GM21515 (cell line): ENCODE results near the gene ANKRD30B.
"Not testable (repeated sequence)": the region's sequence is repeated elsewhere in the genome, so short reads cannot be mapped to it uniquely, and the experiment has no call there.

Experiments used
- ATAC-seq: cut with Tn5 transposase; IDR thresholded peaks from one replicate; pipeline ENCODE4 v1.9.1; 2021; ENCODE audit not compliant: unreplicated experiment

The ANKRD30B gene, protein sequence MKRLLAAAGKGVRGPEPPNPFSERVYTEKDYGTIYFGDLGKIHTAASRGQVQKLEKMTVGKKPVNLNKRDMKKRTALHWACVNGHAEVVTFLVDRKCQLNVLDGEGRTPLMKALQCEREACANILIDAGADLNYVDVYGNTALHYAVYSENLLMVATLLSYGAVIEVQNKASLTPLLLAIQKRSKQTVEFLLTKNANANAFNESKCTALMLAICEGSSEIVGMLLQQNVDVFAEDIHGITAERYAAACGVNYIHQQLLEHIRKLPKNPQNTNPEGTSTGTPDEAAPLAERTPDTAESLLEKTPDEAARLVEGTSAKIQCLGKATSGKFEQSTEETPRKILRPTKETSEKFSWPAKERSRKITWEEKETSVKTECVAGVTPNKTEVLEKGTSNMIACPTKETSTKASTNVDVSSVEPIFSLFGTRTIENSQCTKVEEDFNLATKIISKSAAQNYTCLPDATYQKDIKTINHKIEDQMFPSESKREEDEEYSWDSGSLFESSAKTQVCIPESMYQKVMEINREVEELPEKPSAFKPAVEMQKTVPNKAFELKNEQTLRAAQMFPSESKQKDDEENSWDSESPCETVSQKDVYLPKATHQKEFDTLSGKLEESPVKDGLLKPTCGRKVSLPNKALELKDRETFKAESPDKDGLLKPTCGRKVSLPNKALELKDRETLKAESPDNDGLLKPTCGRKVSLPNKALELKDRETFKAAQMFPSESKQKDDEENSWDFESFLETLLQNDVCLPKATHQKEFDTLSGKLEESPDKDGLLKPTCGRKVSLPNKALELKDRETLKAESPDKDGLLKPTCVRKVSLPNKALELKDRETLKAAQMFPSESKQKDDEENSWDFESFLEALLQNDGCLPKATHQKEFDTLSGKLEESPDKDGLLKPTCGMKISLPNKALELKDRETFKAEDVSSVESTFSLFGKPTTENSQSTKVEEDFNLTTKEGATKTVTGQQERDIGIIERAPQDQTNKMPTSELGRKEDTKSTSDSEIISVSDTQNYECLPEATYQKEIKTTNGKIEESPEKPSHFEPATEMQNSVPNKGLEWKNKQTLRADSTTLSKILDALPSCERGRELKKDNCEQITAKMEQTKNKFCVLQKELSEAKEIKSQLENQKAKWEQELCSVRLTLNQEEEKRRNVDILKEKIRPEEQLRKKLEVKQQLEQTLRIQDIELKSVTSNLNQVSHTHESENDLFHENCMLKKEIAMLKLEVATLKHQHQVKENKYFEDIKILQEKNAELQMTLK (N-terminal part only)

GRCh38 chr18:14747513-14748474 lies at the start of gene ANKRD30B:
TSS of gene ANKRD30B (plus strand) at chr18:14748172. CDS start at chr18:14748420, 248 bp downstream.
- ATAC-seq, result no peak

DNA sequence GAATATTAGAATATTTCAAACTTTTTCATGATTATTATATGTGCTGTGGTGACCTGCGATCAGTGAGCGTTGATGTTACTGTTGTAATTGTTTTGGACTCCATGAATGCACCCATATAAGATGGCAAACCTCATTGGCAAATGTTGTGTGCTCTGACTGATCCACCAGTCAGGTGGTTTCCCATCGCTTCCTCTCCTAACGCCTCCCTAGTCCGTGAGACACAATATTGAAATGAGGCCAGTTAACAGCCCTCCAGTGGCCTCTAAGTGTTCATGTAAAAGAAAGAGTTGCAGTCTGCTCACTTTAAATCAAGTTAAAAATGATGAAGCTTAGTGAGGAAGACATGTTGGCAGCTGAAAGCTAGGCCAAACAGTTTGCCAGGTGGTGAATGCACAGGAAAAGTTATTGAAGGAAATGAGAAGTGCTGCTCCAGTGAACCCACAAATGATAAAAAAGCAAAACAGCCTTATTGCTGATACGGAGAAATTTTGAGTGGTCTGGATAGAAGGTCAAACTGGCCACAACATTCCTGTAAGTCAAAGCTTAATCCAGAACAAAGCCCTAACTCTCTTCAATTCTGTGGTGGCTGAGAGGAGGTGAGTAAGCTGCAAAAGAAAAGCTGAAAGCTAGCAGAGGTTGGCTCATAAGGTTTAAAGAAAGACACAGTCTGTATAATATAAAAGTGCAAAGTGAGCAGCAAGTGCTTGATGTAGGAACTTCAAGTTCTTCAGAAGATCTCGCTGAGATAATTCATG lies 46.5 kb upstream of the ANKRD30B start:
- not testable (repeated sequence) for ATAC-seq

DNA sequence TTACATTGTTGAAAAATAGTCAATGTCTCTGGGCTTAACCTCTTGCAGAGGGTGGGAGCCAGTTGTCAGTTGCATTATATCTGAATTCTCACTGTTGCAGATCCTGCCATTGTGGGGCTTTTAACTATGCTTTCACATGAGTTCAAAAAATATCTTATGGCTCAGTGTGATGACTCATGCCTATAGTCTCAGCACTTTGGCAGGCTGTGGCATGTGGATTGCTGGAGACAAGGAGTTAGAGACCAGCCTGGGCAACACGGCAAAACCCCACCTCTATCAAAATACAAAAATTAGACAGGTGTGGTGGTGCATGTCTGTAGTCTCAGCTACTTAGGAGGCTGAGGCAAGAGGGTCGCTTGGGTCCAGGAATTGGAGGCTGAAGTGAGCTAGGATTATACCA lies 38.2 kb upstream of the ANKRD30B start:
- ATAC-seq, result not testable (repeated sequence)

DNA sequence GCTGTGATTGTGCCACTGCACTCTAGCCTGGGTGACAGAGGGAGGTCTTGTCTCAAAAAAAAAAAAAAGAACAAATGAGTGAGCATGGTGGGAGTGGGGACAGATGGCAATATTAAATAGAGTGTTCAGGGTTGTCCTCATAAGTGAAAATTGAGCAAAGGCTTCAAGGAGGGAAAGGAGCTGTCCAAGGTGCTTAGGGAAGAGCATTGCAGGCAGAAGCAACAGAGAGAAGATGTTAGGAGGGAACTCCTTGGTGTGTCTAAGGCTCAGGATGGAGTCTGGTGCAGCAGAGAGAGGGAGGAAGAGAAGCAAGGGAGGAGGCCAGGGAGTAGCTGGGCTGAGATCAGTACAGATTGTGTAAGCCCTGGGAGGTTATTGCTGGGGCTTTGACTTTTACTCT lies 26.4 kb upstream of the ANKRD30B start:
- ATAC-seq, result not testable (repeated sequence)

GRCh38 chr18:14739056-14739455 lies 8.9 kb upstream of the ANKRD30B start:
- not testable (repeated sequence) for ATAC-seq

GRCh38 chr18:14746897-14747296 lies 1.1 kb upstream of the ANKRD30B start:
- no peak for ATAC-seq

DNA sequence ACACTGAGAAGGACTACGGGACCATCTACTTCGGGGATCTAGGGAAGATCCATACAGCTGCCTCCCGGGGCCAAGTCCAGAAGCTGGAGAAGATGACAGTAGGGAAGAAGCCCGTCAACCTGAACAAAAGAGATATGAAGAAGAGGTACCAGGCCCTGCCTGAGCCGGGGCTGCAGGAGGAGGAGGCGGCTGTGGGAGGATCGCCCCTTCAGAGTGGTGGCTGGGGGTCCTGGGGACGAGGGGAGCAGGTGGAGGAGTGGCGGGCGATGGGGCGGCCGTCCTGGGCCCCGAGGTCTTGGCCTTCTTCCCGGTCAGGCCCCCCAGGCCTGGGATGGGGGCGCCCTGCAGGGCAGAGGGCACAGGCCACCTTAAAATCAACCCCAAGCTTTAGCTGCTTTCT lies 524 bp downstream of the ANKRD30B start:
- ATAC-seq, result no peak

GRCh38 chr18:14763566-14763965 lies 15.6 kb downstream of the ANKRD30B start:
- not testable (repeated sequence) for ATAC-seq

GRCh38 chr18:14767474-14767873 lies 19.5 kb downstream of the ANKRD30B start:
- no peak for ATAC-seq

GRCh38 chr18:14768241-14768640 lies 20.3 kb downstream of the ANKRD30B start:
- no peak for ATAC-seq

- no peak for ATAC-seq
Observed at GRCh38 chr18:14769381-14769780, 21.4 kb downstream of the ANKRD30B start.

DNA sequence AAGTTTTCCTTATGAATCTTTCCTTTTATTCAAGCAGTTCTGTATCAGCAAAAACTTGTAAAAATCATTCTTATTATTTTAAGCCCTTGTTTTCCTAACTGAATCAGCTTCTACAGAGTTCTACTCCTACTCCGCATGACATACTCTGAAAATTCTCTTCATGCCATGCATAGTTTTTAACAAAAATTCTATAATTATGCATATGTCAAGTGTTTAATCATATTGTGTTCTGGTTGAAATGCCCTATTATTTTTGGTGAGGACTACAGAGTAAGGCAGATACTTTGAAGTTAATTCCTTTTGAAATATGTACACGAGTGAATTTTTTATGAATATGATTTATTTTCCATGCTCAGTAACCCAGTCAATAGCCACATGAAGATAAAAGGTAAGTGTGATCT lies 28.8 kb downstream of the ANKRD30B start:
- ATAC-seq, result no peak

GRCh38 chr18:14781671-14782070 lies 33.7 kb downstream of the ANKRD30B start:
- no peak for ATAC-seq

- no peak for ATAC-seq
Observed at GRCh38 chr18:14784133-14784532, 36.2 kb downstream of the ANKRD30B start.

DNA sequence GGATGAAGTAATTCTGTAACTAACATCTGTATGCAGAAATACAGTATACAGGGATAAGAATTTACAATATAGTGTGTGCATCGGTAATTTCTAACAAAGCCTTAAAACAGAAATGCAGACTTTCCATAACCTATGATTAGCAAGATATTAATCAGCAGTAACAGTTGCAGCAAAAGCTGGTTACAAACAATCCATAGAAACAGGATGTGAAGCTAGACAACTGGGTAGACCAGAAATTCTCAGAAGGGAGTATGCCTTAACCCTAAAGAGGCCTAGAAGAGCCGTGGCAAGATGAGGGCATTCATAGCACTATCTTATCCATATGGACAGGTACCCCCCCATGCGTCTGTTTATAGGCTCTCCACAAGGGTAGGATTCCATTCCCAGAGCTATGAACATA lies 48.9 kb downstream of the ANKRD30B start:
- ATAC-seq, result not testable (repeated sequence)

DNA sequence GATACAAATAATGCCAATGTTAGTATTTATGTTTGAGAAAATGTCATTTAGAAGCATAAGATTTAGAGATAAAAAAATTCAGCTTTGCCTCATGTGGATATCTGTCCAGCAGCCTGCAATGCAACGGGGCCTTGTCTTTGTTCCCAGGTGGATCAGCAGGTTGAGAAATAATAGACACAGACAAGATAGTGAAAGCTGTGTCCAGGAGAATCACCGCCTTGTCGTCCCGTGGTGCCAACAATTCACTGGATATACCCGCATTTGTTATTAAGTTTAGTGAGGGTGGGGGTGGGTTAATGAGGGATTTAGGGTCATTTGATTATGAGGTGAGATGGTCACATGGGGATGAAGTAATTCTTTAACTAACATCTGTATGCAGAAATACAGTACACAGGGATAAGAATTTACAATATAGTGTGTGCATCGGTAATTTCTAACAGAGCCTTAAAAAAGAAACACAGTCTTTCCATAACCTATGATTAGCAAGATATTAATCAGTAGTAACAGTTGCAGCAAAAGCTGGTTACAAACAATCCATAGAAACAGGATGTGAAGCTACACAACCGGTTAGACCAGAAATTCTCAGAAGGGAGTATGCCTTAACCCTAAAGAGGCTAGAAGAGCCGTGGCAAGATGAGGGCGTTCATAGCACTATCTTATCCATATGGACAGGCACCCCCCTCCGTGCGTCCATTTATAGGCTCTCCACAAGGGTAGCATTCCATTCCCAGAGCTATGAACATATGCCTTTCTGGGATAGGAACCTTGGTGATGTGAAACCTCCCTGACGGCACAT lies 50.2 kb downstream of the ANKRD30B start:
- not testable (repeated sequence) for ATAC-seq

GRCh38 chr18:14811081-14811480 lies 63.1 kb downstream of the ANKRD30B start:
- ATAC-seq, result not testable (repeated sequence)

GRCh38 chr18:14826972-14827632 lies 79.1 kb downstream of the ANKRD30B start:
- not testable (repeated sequence) for ATAC-seq
